ENCODE results near the gene CLMP. TPM values are rescaled to one million over a fixed set of nuclear protein-coding genes. Genes with fewer than 3 reads are reported as not detected.

CLMP gene
- total RNA-seq, 4 donors from 2014 or later, result 169 to 215 (median 197) TPM

DNA sequence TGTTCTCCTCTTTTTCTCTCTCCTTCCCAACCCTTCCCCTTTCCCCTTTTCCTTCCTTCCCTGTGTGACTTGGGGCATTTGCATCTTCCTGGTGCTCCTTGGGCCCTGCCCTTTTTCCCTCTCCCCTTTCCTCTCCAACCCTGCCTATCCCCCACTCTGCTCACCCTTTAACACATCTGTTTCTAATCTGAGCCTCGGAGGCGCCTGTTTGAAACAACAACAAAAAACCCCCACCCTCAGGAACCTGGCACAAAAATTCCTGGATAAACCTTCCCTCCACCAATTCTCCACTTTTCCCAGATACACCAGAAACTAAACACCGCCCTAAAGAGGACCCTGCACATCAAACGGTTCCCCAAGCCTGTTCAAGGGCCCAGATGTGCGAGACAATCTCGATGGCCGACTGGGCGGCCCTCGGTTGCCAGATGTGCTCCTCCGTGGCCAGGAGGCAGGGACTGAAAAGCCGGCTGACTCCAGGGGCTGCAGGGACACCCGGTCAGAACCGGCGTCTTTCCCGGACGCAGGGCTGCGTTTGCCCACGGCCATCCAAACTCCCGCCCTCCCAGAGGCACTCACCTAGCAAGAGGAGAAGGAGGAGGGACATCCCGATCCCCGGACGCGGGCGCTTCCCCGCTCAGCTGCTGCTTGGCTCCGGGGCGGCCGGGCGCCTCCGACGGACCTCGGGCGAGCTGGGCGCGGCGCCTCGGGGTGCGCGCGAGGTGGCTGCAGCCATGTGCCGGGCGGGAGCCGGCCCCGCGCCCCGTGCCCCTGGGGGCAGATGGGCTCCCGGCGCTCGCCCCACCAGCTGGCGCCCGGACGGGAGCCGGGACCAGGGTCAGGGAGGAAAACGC, 486 bp downstream of the CLMP start:
- peak overlapping the region; percentile 56 to 69 (median 64) for H3K4me3 ChIP-seq
- DNase-seq (ENCODE audit: extremely low spot score), result no peak
- TF ChIP-seq POLR2AphosphoS5 (IDR thresholded peaks at IDR 0.05) (no peak), EP300 (IDR thresholded peaks at IDR 0.05) (no peak), POLR2A (IDR thresholded peaks at IDR 0.05; ENCODE audit: low read depth) (no peak)
- TF ChIP-seq, protein P1, sequence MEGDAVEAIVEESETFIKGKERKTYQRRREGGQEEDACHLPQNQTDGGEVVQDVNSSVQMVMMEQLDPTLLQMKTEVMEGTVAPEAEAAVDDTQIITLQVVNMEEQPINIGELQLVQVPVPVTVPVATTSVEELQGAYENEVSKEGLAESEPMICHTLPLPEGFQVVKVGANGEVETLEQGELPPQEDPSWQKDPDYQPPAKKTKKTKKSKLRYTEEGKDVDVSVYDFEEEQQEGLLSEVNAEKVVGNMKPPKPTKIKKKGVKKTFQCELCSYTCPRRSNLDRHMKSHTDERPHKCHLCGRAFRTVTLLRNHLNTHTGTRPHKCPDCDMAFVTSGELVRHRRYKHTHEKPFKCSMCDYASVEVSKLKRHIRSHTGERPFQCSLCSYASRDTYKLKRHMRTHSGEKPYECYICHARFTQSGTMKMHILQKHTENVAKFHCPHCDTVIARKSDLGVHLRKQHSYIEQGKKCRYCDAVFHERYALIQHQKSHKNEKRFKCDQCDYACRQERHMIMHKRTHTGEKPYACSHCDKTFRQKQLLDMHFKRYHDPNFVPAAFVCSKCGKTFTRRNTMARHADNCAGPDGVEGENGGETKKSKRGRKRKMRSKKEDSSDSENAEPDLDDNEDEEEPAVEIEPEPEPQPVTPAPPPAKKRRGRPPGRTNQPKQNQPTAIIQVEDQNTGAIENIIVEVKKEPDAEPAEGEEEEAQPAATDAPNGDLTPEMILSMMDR (IDR thresholded peaks at IDR 0.05), result no peak
- peak overlapping the region; percentile 88 to 96 (median 92) for H3K27ac ChIP-seq (replicated peaks in 1 of 4)
- intact Hi-C loops (cut with DNase I), result no loop called here
- H3K27me3 ChIP-seq, result peaks cover 0 to 27% (median 0%) of the 10 kb centered on the region in 4 donors
- peaks cover 13 to 59% (median 56%) of the 10 kb centered on the region in 4 donors for H3K4me1 ChIP-seq
- WGBS, result 2% methylated on average over 53 of the region's 54 CpGs
- no peaks in the 10 kb centered on the region for H3K36me3 ChIP-seq
- H3K9me3 ChIP-seq, result no peaks in the 10 kb centered on the region

DNA sequence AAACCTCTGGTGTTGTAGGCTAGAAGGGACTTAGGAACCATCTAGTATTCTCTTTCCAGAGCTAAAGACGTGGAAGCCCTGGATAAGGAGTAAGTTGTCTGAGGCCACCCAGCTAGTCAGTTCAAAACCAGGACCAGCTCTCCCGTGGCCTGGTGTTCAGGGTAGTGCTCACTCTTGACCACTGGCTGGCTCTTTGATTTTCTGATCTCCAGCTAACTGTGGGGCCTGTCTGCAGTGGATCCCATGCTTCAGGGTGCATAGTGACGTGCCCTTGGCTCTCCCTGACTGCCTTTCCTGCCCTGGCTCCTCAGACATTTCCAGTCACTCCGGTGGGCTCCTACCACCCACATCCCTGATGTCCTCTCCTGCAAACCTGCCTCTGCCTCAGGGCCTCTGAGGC, 1.3 kb downstream of the CLMP start:
- Histone ChIP-seq H3K27me3 (peaks cover 0 to 27% (median 0%) of the 10 kb centered on the region in 4 donors), H3K4me3 (peak overlapping the region; percentile 56 to 69 (median 64)), H3K4me1 (peaks cover 13 to 67% (median 64%) of the 10 kb centered on the region in 4 donors), H3K27ac (replicated peaks in 1 of 4) (peak overlapping the region; percentile 88 to 96 (median 92)), H3K36me3 (no peaks in the 10 kb centered on the region), H3K9me3 (no peaks in the 10 kb centered on the region)
- 27% methylated on average over 4 of the region's 4 CpGs for WGBS
- TF ChIP-seq POLR2AphosphoS5 (IDR thresholded peaks at IDR 0.05) (peak in 1 of 2 donors; percentile 31), POLR2A (IDR thresholded peaks at IDR 0.05; ENCODE audit: low read depth) (no peak), EP300 (IDR thresholded peaks at IDR 0.05) (no peak)
- TF ChIP-seq, protein P1 (IDR thresholded peaks at IDR 0.05), result no peak
- intact Hi-C loops (cut with DNase I), result no loop called here
- DNase-seq (ENCODE audit: extremely low spot score), result no peak

DNA sequence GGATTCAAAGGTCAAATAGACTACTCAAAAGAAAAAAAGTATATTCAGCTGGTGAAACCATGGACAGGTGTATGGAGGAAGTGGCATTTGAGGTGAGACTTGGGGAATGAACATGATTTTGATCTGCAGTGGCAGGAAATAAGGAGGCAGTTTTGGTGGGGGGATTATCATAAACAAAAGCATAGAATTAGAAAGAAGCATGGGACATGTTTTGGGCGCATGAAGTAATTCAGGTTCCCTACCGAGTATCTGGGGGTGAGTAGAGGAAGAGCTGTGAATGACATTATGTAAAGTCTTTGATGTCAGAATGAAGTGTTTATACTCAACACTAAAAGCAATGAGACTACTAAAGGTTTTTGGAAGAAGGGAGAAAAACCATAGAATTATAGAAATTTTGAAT, 3.1 kb downstream of the CLMP start:
- Histone ChIP-seq H3K27ac (replicated peaks in 1 of 4) (peak overlapping the region; percentile 88 to 96 (median 92)), H3K9me3 (no peaks in the 10 kb centered on the region), H3K27me3 (peaks cover 0 to 27% (median 0%) of the 10 kb centered on the region in 4 donors), H3K36me3 (no peaks in the 10 kb centered on the region), H3K4me1 (peaks cover 17 to 85% (median 82%) of the 10 kb centered on the region in 4 donors), H3K4me3 (peak overlapping the region; percentile 56 to 69 (median 64))
- TF ChIP-seq POLR2AphosphoS5 (IDR thresholded peaks at IDR 0.05) (no peak), POLR2A (IDR thresholded peaks at IDR 0.05; ENCODE audit: low read depth) (no peak), EP300 (IDR thresholded peaks at IDR 0.05) (no peak)
- TF ChIP-seq, protein P1 (IDR thresholded peaks at IDR 0.05), result no peak
- no peak for DNase-seq (ENCODE audit: extremely low spot score)
- 51% methylated on average over 2 of the region's 2 CpGs for WGBS
- intact Hi-C loops (cut with DNase I), result no loop called here

DNA sequence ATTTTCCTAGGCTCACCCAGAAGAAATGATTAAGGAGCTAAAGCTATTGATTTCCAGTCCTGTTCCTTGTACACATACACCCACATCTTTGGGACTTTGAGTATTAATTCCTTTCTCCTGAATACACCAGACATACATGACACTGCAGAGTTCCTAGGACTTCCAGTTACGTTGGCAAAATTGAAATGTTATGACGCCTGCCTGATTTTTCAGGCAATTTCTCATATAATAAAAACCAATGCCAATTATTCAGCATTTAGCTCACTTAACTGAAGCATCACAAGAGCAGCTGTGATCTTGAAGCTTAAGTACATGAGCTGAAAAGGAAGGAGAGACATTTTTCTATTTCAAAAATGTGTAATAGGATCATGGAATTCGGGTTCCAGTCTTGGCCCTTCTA, 4.5 kb downstream of the CLMP start:
- DNase-seq (ENCODE audit: extremely low spot score), result no peak
- no peak for TF ChIP-seq POLR2A (IDR thresholded peaks at IDR 0.05; ENCODE audit: low read depth)
- no peak for TF ChIP-seq EP300 (IDR thresholded peaks at IDR 0.05)
- peak in 1 of 2 donors; percentile 11 for TF ChIP-seq POLR2AphosphoS5 (IDR thresholded peaks at IDR 0.05)
- TF ChIP-seq, protein P1 (IDR thresholded peaks at IDR 0.05), result no peak
- Histone ChIP-seq H3K4me3 (no peak overlapping the region), H3K27ac (replicated peaks in 1 of 4) (peak overlapping the region; percentile 88 to 96 (median 92)), H3K9me3 (no peaks in the 10 kb centered on the region), H3K4me1 (peaks cover 9 to 87% (median 84%) of the 10 kb centered on the region in 4 donors), H3K27me3 (peaks cover 0 to 18% (median 0%) of the 10 kb centered on the region in 4 donors), H3K36me3 (no peaks in the 10 kb centered on the region)
- 41% methylated on average over 3 of the region's 3 CpGs for WGBS
- intact Hi-C loops (cut with DNase I), result no loop called here

Data from esophagus muscularis mucosa (tissue), 4 donors.